ENCODE data around the gene STAC. TPM values are rescaled to one million over a fixed set of nuclear protein-coding genes. Genes with fewer than 3 reads are reported as not detected.

The STAC gene
- total and polyA plus RNA-seq, 5 donors = 0.27 to 0.31 TPM; not detected in 3

- Histone ChIP-seq H3K9me3 (ENCODE audit: control insufficient read depth, low read length) (no peaks in the 10 kb centered on the region), H3K27ac (ENCODE audit: low read length) (no peak overlapping the region), H3K27me3 (ENCODE audit: control insufficient read depth, insufficient read depth) (no peaks in the 10 kb centered on the region), H3K4me1 (ENCODE audit: control insufficient read depth, insufficient read depth, low read length) (no peaks in the 10 kb centered on the region), H3K4me3 (ENCODE audit: low read length) (no peak overlapping the region)
- no peak for DNase-seq
- ATAC-seq = no peak
- 74% methylated on average over 2 of the region's 2 CpGs for WGBS
- intact Hi-C loops (cut with DNase I) = no loop called here
These were observed 140.7 kb downstream of the STAC start for GRCh38 chr3:36521007-36521379.

GRCh38 chr3:36524560-36524959, 144.3 kb downstream of the STAC start:
- intact Hi-C loops (cut with DNase I) = no loop called here
- Histone ChIP-seq H3K9me3 (ENCODE audit: control insufficient read depth, low read length) (no peaks in the 10 kb centered on the region), H3K27ac (ENCODE audit: low read length) (no peak overlapping the region), H3K27me3 (ENCODE audit: control insufficient read depth, insufficient read depth) (no peaks in the 10 kb centered on the region), H3K4me3 (ENCODE audit: low read length) (no peak overlapping the region), H3K4me1 (ENCODE audit: control insufficient read depth, insufficient read depth, low read length) (peaks cover 2% of the 10 kb centered on the region)
- DNase-seq (no peak), ATAC-seq (no peak)
- 74% methylated on average over 3 of the region's 3 CpGs for WGBS

- H3K9me3 ChIP-seq (ENCODE audit: control insufficient read depth, low read length) = no peaks in the 10 kb centered on the region
- WGBS = 66% methylated on average over 3 of the region's 3 CpGs
- H3K4me3 ChIP-seq (ENCODE audit: low read length) = no peak overlapping the region
- H3K4me1 ChIP-seq (ENCODE audit: control insufficient read depth, insufficient read depth, low read length) = peaks cover 2% of the 10 kb centered on the region
- peak in 1 of 2 donors; percentile 22 for ATAC-seq
- H3K27ac ChIP-seq (ENCODE audit: low read length) = no peak overlapping the region
- intact Hi-C loops (cut with DNase I) = no loop called here
- no peak for DNase-seq
- H3K27me3 ChIP-seq (ENCODE audit: control insufficient read depth, insufficient read depth) = no peaks in the 10 kb centered on the region
These were observed 145.0 kb downstream of the STAC start for GRCh38 chr3:36525115-36525801.

GRCh38 chr3:36538136-36538749, 157.9 kb downstream of the STAC start:
- Histone ChIP-seq H3K27ac (ENCODE audit: low read length) (no peak overlapping the region), H3K4me3 (ENCODE audit: low read length) (no peak overlapping the region), H3K27me3 (ENCODE audit: control insufficient read depth, insufficient read depth) (no peaks in the 10 kb centered on the region), H3K9me3 (ENCODE audit: control insufficient read depth, low read length) (no peaks in the 10 kb centered on the region), H3K4me1 (ENCODE audit: control insufficient read depth, insufficient read depth, low read length) (no peaks in the 10 kb centered on the region)
- WGBS = 82% methylated on average over 4 of the region's 4 CpGs
- no peak for DNase-seq
- intact Hi-C loops (cut with DNase I) = no loop called here
- ATAC-seq = no peak

- ATAC-seq (no peak), DNase-seq (no peak)
- intact Hi-C loops (cut with DNase I) = loop anchor here in 1 of 4 donors (10.0 kb wide), 1 partner anchor 576 kb away; no protein-coding TSS in a partner anchor
- Histone ChIP-seq H3K4me3 (ENCODE audit: low read length) (no peak overlapping the region), H3K27ac (ENCODE audit: low read length) (no peak overlapping the region), H3K4me1 (ENCODE audit: control insufficient read depth, insufficient read depth, low read length) (no peaks in the 10 kb centered on the region), H3K27me3 (ENCODE audit: control insufficient read depth, insufficient read depth) (no peaks in the 10 kb centered on the region), H3K9me3 (ENCODE audit: control insufficient read depth, low read length) (no peaks in the 10 kb centered on the region)
- WGBS = 69% methylated on average over 3 of the region's 3 CpGs
These were observed 160.7 kb downstream of the STAC start for GRCh38 chr3:36540888-36541518.

- DNase-seq = no peak
- no peak overlapping the region for H3K27ac ChIP-seq (ENCODE audit: low read length)
- WGBS = 40% methylated on average over 2 of the region's 2 CpGs
- H3K4me1 ChIP-seq (ENCODE audit: control insufficient read depth, insufficient read depth, low read length) = no peaks in the 10 kb centered on the region
- no peaks in the 10 kb centered on the region for H3K27me3 ChIP-seq (ENCODE audit: control insufficient read depth, insufficient read depth)
- intact Hi-C loops (cut with DNase I) = loop anchor here in 1 of 4 donors (10.0 kb wide), 1 partner anchor 577 kb away; no protein-coding TSS in a partner anchor
- H3K9me3 ChIP-seq (ENCODE audit: control insufficient read depth, low read length) = no peaks in the 10 kb centered on the region
- no peak for ATAC-seq
- no peak overlapping the region for H3K4me3 ChIP-seq (ENCODE audit: low read length)
These were observed 161.9 kb downstream of the STAC start for GRCh38 chr3:36542186-36542585.

- Histone ChIP-seq H3K27me3 (ENCODE audit: control insufficient read depth, insufficient read depth) (no peaks in the 10 kb centered on the region), H3K9me3 (ENCODE audit: control insufficient read depth, low read length) (no peaks in the 10 kb centered on the region), H3K4me1 (ENCODE audit: control insufficient read depth, insufficient read depth, low read length) (no peaks in the 10 kb centered on the region), H3K27ac (ENCODE audit: low read length) (no peak overlapping the region), H3K4me3 (ENCODE audit: low read length) (no peak overlapping the region)
- no peak for ATAC-seq
- intact Hi-C loops (cut with DNase I) = loop anchor here in 1 of 4 donors (10.0 kb wide), 1 partner anchor 579 kb away; no protein-coding TSS in a partner anchor
- DNase-seq = no peak
- 67% methylated on average over 5 of the region's 5 CpGs for WGBS
These were observed 163.1 kb downstream of the STAC start for GRCh38 chr3:36543276-36543997.

- Histone ChIP-seq H3K27me3 (ENCODE audit: control insufficient read depth, insufficient read depth) (no peaks in the 10 kb centered on the region), H3K4me3 (ENCODE audit: low read length) (no peak overlapping the region), H3K9me3 (ENCODE audit: control insufficient read depth, low read length) (no peaks in the 10 kb centered on the region), H3K27ac (ENCODE audit: low read length) (no peak overlapping the region), H3K4me1 (ENCODE audit: control insufficient read depth, insufficient read depth, low read length) (no peaks in the 10 kb centered on the region)
- ATAC-seq (no peak), DNase-seq (no peak)
- WGBS = 48% methylated on average over 5 of the region's 5 CpGs
- intact Hi-C loops (cut with DNase I) = loop anchor here in 1 of 4 donors (10.0 kb wide), 1 partner anchor 581 kb away; no protein-coding TSS in a partner anchor
These were observed 165.9 kb downstream of the STAC start for GRCh38 chr3:36546226-36546625.

GRCh38 chr3:36548712-36549111, 168.4 kb downstream of the STAC start:
- Histone ChIP-seq H3K4me3 (ENCODE audit: low read length) (no peak overlapping the region), H3K9me3 (ENCODE audit: control insufficient read depth, low read length) (no peaks in the 10 kb centered on the region), H3K4me1 (ENCODE audit: control insufficient read depth, insufficient read depth, low read length) (no peaks in the 10 kb centered on the region), H3K27ac (ENCODE audit: low read length) (no peak overlapping the region), H3K27me3 (ENCODE audit: control insufficient read depth, insufficient read depth) (no peaks in the 10 kb centered on the region)
- ATAC-seq (no peak), DNase-seq (no peak)
- 89% methylated on average over 2 of the region's 2 CpGs for WGBS
- intact Hi-C loops (cut with DNase I) = loop anchor here in 1 of 4 donors (10.0 kb wide), 1 partner anchor 584 kb away; no protein-coding TSS in a partner anchor

- intact Hi-C loops (cut with DNase I) = no loop called here
These were observed 176.9 kb downstream of the STAC start for GRCh38 chr3:36557021-36557707.

More at GRCh38 chr3:36557021-36557707, 176.9 kb downstream of the STAC start:
- Histone ChIP-seq H3K4me1 (ENCODE audit: control insufficient read depth, insufficient read depth, low read length) (no peaks in the 10 kb centered on the region), H3K27me3 (ENCODE audit: control insufficient read depth, insufficient read depth) (no peaks in the 10 kb centered on the region), H3K4me3 (ENCODE audit: low read length) (no peak overlapping the region), H3K27ac (ENCODE audit: low read length) (no peak overlapping the region), H3K9me3 (ENCODE audit: control insufficient read depth, low read length) (no peaks in the 10 kb centered on the region)
- ATAC-seq = peak in 1 of 2 donors; percentile 40
- 70% methylated on average over 2 of the region's 2 CpGs for WGBS
- no peak for DNase-seq
